Measurements from ENCODE around the gene TMEM131. TPM values are rescaled to one million over a fixed set of nuclear protein-coding genes. Genes with fewer than 3 reads are reported as not detected.
"Not testable (repeated sequence)": the region's sequence is repeated elsewhere in the genome, so short reads cannot be mapped to it uniquely, and the experiment has no call there.

The TMEM131 gene
- total and polyA plus RNA-seq, 3 donors from 2014 or later = 35.0 to 54.8 (median 49.6) TPM

- Histone ChIP-seq H3K4me3 (no peak overlapping the region), H3K27ac (no peak overlapping the region), H3K4me1 (no peaks in the 10 kb centered on the region), H3K27me3 (no peaks in the 10 kb centered on the region), H3K9me3 (no peaks in the 10 kb centered on the region), H3K36me3 (ENCODE audit: low read depth, missing control alignments) (no peaks in the 10 kb centered on the region)
- TF ChIP-seq CTCF (IDR thresholded peaks at IDR 0.05) (no peak), POLR2A (IDR thresholded peaks at IDR 0.05) (no peak)
- no peak for DNase-seq
- intact Hi-C loops (cut with DNase I; ENCODE audit: low total_unique reads) = no loop called here
- 78 to 81% methylated on average over 5 of the region's 5 CpGs for WGBS, 2 donors
These were observed 38.1 kb downstream of the TMEM131 start for GRCh38 chr2:97957432-97958183.

- H3K27me3 ChIP-seq; H3K27ac ChIP-seq; H3K4me1 ChIP-seq; DNase-seq; H3K4me3 ChIP-seq; H3K36me3 ChIP-seq (ENCODE audit: low read depth, missing control alignments); H3K9me3 ChIP-seq; intact Hi-C loops (cut with DNase I; ENCODE audit: low total_unique reads): not testable (repeated sequence)
- WGBS, 2 donors = 88 to 89% methylated on average over 13 of the region's 13 CpGs
These were observed 39.0 kb downstream of the TMEM131 start for GRCh38 chr2:97956753-97957152.

- H3K27ac ChIP-seq = no peak overlapping the region
- DNase-seq = no peak
- TF ChIP-seq POLR2A (IDR thresholded peaks at IDR 0.05) = no peak
- no peak for TF ChIP-seq CTCF (IDR thresholded peaks at IDR 0.05)
- H3K4me3 ChIP-seq = no peak overlapping the region
- WGBS, 2 donors = 88 to 94% methylated on average over 4 of the region's 4 CpGs
- no peaks in the 10 kb centered on the region for H3K36me3 ChIP-seq (ENCODE audit: low read depth, missing control alignments)
- intact Hi-C loops (cut with DNase I; ENCODE audit: low total_unique reads) = no loop called here
- H3K4me1 ChIP-seq = no peaks in the 10 kb centered on the region
- H3K27me3 ChIP-seq = no peaks in the 10 kb centered on the region
- no peaks in the 10 kb centered on the region for H3K9me3 ChIP-seq
These were observed 41.9 kb downstream of the TMEM131 start for GRCh38 chr2:97953853-97954252.

- DNase-seq = no peak
- intact Hi-C loops (cut with DNase I; ENCODE audit: low total_unique reads) = no loop called here
- H3K27ac ChIP-seq = no peak overlapping the region
- TF ChIP-seq POLR2A (IDR thresholded peaks at IDR 0.05) = no peak
- no peak for TF ChIP-seq CTCF (IDR thresholded peaks at IDR 0.05)
- no peaks in the 10 kb centered on the region for H3K4me1 ChIP-seq
- no peaks in the 10 kb centered on the region for H3K36me3 ChIP-seq (ENCODE audit: low read depth, missing control alignments)
- no peaks in the 10 kb centered on the region for H3K27me3 ChIP-seq
- H3K9me3 ChIP-seq = no peaks in the 10 kb centered on the region
- 91 to 92% methylated on average over 6 of the region's 6 CpGs for WGBS, 2 donors
- no peak overlapping the region for H3K4me3 ChIP-seq
These were observed 43.4 kb downstream of the TMEM131 start for GRCh38 chr2:97952357-97952756.

GRCh38 chr2:97951155-97951680 lies 44.5 kb downstream of the TMEM131 start:
- Histone ChIP-seq H3K9me3 (no peaks in the 10 kb centered on the region), H3K27me3 (no peaks in the 10 kb centered on the region), H3K4me3 (no peak overlapping the region), H3K36me3 (ENCODE audit: low read depth, missing control alignments) (no peaks in the 10 kb centered on the region), H3K4me1 (no peaks in the 10 kb centered on the region), H3K27ac (no peak overlapping the region)
- TF ChIP-seq POLR2A (IDR thresholded peaks at IDR 0.05) (no peak), CTCF (IDR thresholded peaks at IDR 0.05) (no peak)
- 94% methylated on average over 2 of the region's 2 CpGs for WGBS, 2 donors
- no peak for DNase-seq
- intact Hi-C loops (cut with DNase I; ENCODE audit: low total_unique reads) = no loop called here

Data from testis (tissue), 3 donors.